ENCODE measurements around the gene SORBS1.

The SORBS1 gene

GRCh38 chr10:95565336-95565735 lies 4.2 kb upstream of the SORBS1 start:
- DNase-seq (ENCODE audit: low read depth): no peak

GRCh38 chr10:95564291-95564690 lies 3.1 kb upstream of the SORBS1 start:
- DNase-seq (ENCODE audit: low read depth): no peak

- DNase-seq (ENCODE audit: low read depth): no peak
Observed at GRCh38 chr10:95562341-95562965, 1.3 kb upstream of the SORBS1 start.

DNA sequence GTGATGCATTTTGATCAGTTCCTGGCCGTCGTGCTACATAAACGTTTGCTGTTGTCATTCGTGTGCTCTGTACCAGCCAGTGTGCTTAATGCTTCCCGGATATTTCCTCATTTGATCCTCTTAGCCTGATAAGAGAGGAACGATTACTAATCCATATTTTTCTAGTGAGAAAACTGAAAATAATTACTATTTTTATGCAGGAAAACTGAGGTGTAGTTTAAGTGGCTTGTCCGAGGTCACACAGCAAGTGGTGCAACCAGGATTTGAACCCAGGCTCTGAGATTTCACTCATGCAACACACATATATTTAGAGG lies 650 bp upstream of the SORBS1 start:
- DNase-seq (ENCODE audit: low read depth): no peak

GRCh38 chr10:95560278-95561176 lies 644 bp downstream of the SORBS1 start:
- peak; percentile 16 for DNase-seq (ENCODE audit: low read depth)

DNA sequence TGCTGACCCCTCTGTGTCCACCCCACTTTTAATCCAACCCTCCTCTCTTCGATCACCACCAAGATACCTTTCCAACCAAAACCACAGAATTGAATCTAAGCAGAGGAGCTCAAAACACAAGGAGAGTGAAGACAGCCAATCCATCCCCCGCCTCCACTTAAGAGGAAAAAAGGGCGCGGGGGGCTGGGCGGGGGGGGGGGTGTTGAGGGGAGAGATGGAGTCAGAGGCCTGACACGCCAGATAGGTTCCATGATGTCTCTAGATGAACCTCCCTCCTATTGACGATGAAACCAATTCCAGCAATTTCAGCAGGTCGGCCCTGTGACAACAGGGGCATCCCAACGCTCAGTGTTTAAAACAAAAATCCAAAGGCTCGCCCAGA lies 1.3 kb downstream of the SORBS1 start:
- DNase-seq (ENCODE audit: low read depth): no peak

DNA sequence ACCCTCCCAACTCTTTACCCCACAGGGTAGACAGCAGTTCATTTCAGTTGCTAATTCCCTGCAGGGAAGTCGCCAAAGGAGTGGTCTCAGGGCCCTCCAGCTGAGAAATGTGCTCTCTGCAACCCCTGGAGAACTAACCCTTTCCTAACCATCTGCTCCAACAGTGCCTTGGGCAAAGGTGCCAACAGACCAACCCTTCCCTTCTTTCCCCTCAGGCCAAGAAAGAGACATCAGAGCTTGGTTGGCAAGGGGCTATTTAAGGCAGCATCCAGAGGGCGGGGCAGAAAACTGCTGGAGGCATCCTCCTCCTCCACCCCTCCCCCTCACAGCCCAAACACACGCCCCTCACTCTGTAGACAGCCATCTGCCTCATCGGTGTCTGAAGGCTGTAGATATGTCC lies 1.7 kb downstream of the SORBS1 start:
- DNase-seq (ENCODE audit: low read depth): no peak

GRCh38 chr10:95558593-95559320 lies 2.4 kb downstream of the SORBS1 start:
- DNase-seq (ENCODE audit: low read depth): no peak

DNA sequence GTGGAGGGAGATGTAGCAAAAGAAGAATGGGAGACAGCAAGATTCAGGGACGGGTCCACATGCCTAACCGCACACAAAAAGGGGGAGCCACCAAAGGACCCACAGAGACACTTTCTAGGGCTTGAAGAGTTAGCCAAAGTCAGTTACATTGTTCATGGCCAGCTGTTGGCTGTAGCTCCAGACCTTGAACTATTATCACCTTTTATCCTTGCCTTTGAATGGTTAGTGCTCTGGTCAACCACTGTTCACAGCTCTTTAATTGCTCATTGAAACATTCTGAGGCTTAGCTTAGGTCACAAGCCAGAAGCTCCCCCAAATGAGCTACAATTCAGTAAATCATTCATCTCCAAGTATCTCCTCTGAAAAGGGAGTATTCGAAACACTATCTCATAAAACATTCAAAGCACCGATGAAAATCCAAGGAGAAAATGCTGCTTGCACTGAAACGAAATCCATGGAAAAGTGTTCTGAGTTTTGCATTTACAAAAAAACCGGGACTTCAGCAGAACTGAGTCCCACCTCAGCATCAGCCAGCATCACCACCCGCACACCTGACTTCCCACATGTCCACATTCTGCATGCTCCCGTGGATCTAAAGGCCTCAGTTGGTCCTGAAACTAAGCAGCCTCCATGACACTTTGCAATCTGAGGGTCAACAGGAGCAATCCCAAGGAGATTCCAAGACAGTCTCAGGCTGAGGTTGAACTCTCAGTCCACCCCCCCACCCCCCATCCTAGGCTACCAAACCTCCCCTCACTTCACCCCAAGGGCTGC lies 4.0 kb downstream of the SORBS1 start:
- no peak for DNase-seq (ENCODE audit: low read depth)

GRCh38 chr10:95553674-95554073 lies 7.5 kb downstream of the SORBS1 start:
- DNase-seq (ENCODE audit: low read depth): no peak

DNA sequence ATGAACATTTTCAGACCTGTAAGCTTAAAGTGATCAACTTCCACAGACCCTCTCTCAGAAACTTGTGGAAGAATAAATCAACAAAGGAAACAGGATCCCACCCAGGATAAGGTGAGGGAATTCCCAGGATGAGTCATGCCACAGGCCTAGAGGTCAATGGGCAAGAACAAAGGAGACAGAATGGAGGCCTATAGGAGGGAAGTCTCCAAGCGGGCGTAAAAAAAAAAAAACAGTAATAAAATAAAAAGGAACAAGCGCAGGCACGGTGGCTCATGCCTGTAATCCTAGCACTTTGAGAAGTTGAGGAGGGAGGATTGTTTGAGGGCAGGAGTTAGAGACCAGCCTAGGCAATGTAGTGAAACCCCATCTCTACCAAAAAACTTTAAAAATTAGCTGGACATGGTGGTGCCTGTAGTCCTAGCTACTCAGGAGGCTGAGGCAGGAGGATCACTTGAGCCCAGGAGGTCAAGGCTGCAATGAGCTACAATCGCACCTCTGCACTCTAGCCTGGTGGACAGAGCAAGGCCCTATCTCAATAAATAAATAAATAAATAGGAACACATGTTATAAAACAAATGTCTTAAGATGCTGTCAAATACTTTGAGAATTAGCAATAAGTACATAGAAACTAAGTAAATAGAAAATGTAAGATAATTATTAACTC lies 8.4 kb downstream of the SORBS1 start:
- DNase-seq (ENCODE audit: low read depth): no peak

- no peak for DNase-seq (ENCODE audit: low read depth)
Observed at GRCh38 chr10:95550073-95550672, 11.0 kb downstream of the SORBS1 start.

DNA sequence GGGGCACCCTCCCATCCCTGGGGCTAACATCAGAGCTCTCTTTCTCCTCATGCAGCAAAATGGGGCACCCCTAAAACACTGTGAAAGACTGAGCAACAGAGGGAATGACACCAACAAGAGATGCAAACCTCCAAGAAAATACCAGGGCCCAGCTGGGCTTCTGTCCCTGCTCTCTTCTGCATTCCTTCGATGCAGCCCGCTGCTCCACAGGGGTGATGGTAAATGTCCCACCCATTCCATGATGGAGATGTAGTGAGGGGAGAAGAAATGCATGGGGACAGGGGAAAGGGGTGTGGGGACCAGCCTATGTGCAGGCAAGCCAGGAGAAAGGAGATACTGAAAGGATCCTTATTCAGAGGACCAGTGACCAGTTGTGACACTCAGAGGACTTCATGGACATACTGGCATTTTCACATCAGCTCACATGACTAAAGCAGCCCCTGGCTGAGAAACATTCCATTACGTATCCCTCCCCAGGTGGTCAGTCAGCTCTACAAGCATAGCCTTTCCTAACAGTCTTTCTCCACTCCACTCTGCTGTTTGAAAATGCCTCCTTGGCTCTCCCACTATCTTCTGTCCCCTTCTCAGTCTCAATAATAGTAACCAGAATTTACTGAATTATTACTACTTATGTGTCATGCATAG lies 13.3 kb downstream of the SORBS1 start:
- DNase-seq (ENCODE audit: low read depth): no peak

GRCh38 chr10:95547197-95547596 lies 14.0 kb downstream of the SORBS1 start:
- DNase-seq (ENCODE audit: low read depth): no peak

DNA sequence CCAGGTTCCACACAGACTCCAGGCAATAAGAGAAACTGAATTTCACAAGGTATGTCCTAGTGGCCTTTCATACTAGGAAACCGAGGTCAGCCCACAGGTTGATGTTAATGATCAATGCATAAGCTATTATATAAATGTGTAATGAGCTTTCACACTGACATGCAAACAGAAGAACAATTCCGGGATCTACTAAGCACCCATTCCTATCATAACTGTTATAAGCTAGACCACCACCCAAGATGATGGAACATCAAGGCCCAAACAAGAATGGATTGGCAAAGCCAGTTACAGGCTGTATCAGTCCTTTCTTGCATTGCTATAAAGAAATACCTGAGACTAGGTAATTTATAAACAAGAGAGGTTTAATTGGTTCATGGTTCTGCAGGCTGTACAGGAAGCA lies 15.2 kb downstream of the SORBS1 start:
- no peak for DNase-seq (ENCODE audit: low read depth)

DNA sequence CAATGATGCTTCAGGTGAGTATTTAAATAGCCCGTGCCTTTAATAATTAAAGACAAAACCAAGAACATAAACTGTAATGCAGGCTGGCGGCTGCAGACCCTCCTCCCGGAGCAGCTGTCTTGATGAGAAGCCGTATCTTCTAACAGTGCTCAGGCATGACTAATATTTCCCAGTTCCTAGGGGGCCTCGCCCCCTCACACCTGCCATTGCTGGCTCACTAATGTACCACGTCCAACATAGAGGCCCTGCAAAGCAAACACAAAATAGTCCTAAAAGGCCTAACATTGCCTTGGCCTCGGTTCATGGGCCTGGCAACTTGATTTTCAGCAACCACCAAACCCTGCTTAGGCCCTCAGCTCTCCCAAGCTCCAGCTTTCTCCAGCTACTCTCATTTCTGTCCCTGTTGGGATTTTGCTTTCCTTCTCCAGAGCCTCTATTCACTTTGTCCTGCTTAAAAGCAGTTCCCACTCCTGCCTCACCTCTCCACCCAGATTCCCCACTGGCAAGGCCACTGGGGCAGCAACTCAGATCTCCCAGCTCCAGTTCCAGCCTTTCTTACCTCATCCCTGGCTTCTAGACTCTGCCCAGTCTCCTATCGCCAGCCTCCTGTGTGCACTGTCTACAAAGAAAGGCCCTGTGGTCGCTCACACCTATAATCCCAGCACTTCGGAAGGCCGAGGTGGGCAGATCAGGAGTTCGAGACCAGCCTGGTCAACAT lies 16.2 kb downstream of the SORBS1 start:
- DNase-seq (ENCODE audit: low read depth): no peak

GRCh38 chr10:95543459-95543858 lies 17.7 kb downstream of the SORBS1 start:
- no peak for DNase-seq (ENCODE audit: low read depth)

- no peak for DNase-seq (ENCODE audit: low read depth)
Observed at GRCh38 chr10:95542761-95543160, 18.4 kb downstream of the SORBS1 start.

- DNase-seq (ENCODE audit: low read depth): no peak
Observed at GRCh38 chr10:95542330-95542729, 18.8 kb downstream of the SORBS1 start.

GRCh38 chr10:95540514-95541052 lies 20.6 kb downstream of the SORBS1 start:
- DNase-seq (ENCODE audit: low read depth): no peak
